ENCODE measurements around the gene GLDC. TPM values are rescaled to one million over a fixed set of nuclear protein-coding genes. Genes with fewer than 3 reads are reported as not detected.

The GLDC gene
- total and polyA plus RNA-seq, 10 of the 15 experiments (the other 5 are each of a cell fraction or from before 2014, with no cell fraction given) = 33.1 to 165 (median 114) TPM

DNA sequence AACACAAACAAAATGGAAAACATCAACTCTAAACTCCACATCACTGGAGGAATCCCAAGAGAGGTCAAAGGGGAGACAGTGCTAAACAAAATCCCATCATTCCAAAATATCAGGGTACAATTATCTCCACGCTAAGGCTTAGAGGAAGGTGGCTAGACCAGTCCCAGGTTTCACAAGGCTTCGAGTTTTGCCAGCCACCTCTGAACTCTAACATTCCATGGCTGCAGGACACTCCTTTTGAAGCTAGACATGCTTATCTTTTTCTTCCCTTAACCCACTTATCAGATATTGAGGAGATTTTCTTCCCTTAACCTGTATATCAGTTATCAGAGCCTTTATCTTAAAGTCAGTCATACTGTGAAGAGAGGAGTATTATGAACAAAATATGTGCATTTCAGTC, 53.3 kb downstream of the GLDC start:
- Histone ChIP-seq H3K4me1 (ENCODE audit: control insufficient read depth, insufficient read depth, low read length) (no peaks in the 10 kb centered on the region), H3K27ac (ENCODE audit: control insufficient read depth, insufficient read depth) (no peak overlapping the region), H4K20me1 (ENCODE audit: control insufficient read depth, insufficient read depth) (no peaks in the 10 kb centered on the region), H3K9me3 (replicated peaks; ENCODE audit: control insufficient read depth, insufficient read depth, low read length) (no peaks in the 10 kb centered on the region), H3K4me2 (ENCODE audit: control insufficient read depth, insufficient read depth) (no peak overlapping the region), H3K79me2 (ENCODE audit: control insufficient read depth, insufficient read depth, low read length) (no peaks in the 10 kb centered on the region), H3K4me3 (no peak overlapping the region), H3K9ac (ENCODE audit: control insufficient read depth, insufficient read depth, low read length) (no peak overlapping the region), H3K36me3 (ENCODE audit: control insufficient read depth in 2 of 2, insufficient read depth in 2 of 2, low read length in 1 of 2) (peaks cover 15 to 20% of the 10 kb centered on the region in 2 experiments), H2AFZ (ENCODE audit: control insufficient read depth, low read depth, low read length) (no peak overlapping the region), H3K27me3 (replicated peaks in 1 of 2; ENCODE audit: control insufficient read depth in 2 of 2, insufficient read depth in 2 of 2, low read length in 1 of 2) (no peaks in the 10 kb centered on the region)
- no peak for ATAC-seq
- ChIA-PET SMC1A (ENCODE audit: uncharacterized antibody, unreplicated experiment) (interaction anchor here (0.6 to 2.1 kb wide), 4 partner anchors 75 to 94 kb away, joined by 3 to 14 read pairs (median 4); no protein-coding TSS in a partner anchor), CTCF (interaction anchor here (1.4 to 3.3 kb wide), 3 partner anchors 75 to 148 kb away, joined by 5 to 15 read pairs (median 10); no protein-coding TSS in a partner anchor), RAD21 (ENCODE audit: unreplicated experiment) (interaction anchor here (1.2 to 2.0 kb wide), 2 partner anchors 16 to 17 kb away, joined by 3 to 6 read pairs; no protein-coding TSS in a partner anchor), POLR2A (no interaction called here)
- no peak for DNase-seq (ENCODE audit: low read depth, low spot score)
- 83% methylated on average over 2 of the region's 2 CpGs for WGBS (ENCODE audit: insufficient coverage, insufficient replicate concordance, low lambda C conversion rate, missing lambda C conversion rate)
- intact Hi-C loops (cut with micrococcal nuclease; ENCODE audit: unreplicated experiment) = no loop called here
- TF ChIP-seq TCF3 (IDR thresholded peaks at IDR 0.05; ENCODE audit: borderline replicate concordance, insufficient read depth, low read depth, low read length) (no peak), MYB (IDR thresholded peaks at IDR 0.05; ENCODE audit: borderline replicate concordance, low read depth, low read length) (no peak), EZH2 (IDR thresholded peaks at IDR 0.05; ENCODE audit: borderline replicate concordance, control insufficient read depth, low read depth, low read length) (no peak), BCL11A (IDR thresholded peaks at IDR 0.05; ENCODE audit: low read depth, low read length) (no peak), CEBPB (IDR thresholded peaks at IDR 0.05; ENCODE audit: borderline replicate concordance in 1 of 2, low read depth in 2 of 2, low read length in 2 of 2) (no peak), FOXM1 (IDR thresholded peaks at IDR 0.05; ENCODE audit: low read depth, low read length) (no peak), RUNX3 (IDR thresholded peaks at IDR 0.05; ENCODE audit: low read length) (no peak), CHD4 (IDR thresholded peaks at IDR 0.05) (no peak), YBX1 (IDR thresholded peaks at IDR 0.05) (no peak), RAD51 (IDR thresholded peaks at IDR 0.05) (no peak), CHD2 (IDR thresholded peaks at IDR 0.05; ENCODE audit: borderline replicate concordance, low read depth, low read length) (no peak), NBN (IDR thresholded peaks at IDR 0.05) (no peak), RCOR1 (conservative IDR thresholded peaks at IDR 0.05; ENCODE audit: low read depth, low read length) (no peak), KDM1A (IDR thresholded peaks at IDR 0.05; ENCODE audit: borderline replicate concordance) (no peak), SMC3 (IDR thresholded peaks at IDR 0.05; ENCODE audit: borderline replicate concordance, low read length) (no peak), CBX5 (IDR thresholded peaks at IDR 0.05; ENCODE audit: low read depth) (no peak), NR2C1 (IDR thresholded peaks at IDR 0.05) (no peak), SREBF1 (IDR thresholded peaks at IDR 0.05; ENCODE audit: low read length) (no peak)
- TF ChIP-seq, protein P1, sequence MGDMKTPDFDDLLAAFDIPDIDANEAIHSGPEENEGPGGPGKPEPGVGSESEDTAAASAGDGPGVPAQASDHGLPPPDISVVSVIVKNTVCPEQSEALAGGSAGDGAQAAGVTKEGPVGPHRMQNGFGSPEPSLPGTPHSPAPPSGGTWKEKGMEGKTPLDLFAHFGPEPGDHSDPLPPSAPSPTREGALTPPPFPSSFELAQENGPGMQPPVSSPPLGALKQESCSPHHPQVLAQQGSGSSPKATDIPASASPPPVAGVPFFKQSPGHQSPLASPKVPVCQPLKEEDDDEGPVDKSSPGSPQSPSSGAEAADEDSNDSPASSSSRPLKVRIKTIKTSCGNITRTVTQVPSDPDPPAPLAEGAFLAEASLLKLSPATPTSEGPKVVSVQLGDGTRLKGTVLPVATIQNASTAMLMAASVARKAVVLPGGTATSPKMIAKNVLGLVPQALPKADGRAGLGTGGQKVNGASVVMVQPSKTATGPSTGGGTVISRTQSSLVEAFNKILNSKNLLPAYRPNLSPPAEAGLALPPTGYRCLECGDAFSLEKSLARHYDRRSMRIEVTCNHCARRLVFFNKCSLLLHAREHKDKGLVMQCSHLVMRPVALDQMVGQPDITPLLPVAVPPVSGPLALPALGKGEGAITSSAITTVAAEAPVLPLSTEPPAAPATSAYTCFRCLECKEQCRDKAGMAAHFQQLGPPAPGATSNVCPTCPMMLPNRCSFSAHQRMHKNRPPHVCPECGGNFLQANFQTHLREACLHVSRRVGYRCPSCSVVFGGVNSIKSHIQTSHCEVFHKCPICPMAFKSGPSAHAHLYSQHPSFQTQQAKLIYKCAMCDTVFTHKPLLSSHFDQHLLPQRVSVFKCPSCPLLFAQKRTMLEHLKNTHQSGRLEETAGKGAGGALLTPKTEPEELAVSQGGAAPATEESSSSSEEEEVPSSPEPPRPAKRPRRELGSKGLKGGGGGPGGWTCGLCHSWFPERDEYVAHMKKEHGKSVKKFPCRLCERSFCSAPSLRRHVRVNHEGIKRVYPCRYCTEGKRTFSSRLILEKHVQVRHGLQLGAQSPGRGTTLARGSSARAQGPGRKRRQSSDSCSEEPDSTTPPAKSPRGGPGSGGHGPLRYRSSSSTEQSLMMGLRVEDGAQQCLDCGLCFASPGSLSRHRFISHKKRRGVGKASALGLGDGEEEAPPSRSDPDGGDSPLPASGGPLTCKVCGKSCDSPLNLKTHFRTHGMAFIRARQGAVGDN (IDR thresholded peaks at IDR 0.05) = no peak
- TF ChIP-seq, protein P2, sequence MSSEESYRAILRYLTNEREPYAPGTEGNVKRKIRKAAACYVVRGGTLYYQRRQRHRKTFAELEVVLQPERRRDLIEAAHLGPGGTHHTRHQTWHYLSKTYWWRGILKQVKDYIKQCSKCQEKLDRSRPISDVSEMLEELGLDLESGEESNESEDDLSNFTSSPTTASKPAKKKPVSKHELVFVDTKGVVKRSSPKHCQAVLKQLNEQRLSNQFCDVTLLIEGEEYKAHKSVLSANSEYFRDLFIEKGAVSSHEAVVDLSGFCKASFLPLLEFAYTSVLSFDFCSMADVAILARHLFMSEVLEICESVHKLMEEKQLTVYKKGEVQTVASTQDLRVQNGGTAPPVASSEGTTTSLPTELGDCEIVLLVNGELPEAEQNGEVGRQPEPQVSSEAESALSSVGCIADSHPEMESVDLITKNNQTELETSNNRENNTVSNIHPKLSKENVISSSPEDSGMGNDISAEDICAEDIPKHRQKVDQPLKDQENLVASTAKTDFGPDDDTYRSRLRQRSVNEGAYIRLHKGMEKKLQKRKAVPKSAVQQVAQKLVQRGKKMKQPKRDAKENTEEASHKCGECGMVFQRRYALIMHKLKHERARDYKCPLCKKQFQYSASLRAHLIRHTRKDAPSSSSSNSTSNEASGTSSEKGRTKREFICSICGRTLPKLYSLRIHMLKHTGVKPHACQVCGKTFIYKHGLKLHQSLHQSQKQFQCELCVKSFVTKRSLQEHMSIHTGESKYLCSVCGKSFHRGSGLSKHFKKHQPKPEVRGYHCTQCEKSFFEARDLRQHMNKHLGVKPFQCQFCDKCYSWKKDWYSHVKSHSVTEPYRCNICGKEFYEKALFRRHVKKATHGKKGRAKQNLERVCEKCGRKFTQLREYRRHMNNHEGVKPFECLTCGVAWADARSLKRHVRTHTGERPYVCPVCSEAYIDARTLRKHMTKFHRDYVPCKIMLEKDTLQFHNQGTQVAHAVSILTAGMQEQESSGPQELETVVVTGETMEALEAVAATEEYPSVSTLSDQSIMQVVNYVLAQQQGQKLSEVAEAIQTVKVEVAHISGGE (CRISPR knock-in tag; IDR thresholded peaks at IDR 0.05) = no peak
- in situ Hi-C loops (cut with MboI) = no loop called here
- no peak for FAIRE-seq
- no TSS peak for BruUV-seq (replicated peaks)

Data from GM12878 (cell line).